GM21528 (cell line): ENCODE data around the gene ATXN10.

ENCODE experiments used
- ATAC-seq: cut with Tn5 transposase; IDR thresholded peaks from one replicate; pipeline ENCODE4 v1.9.1; 2021; ENCODE audit warnings: mild to moderate bottlenecking, moderate library complexity; ENCODE audit not compliant: unreplicated experiment, low FRiP score

The ATXN10 gene

DNA sequence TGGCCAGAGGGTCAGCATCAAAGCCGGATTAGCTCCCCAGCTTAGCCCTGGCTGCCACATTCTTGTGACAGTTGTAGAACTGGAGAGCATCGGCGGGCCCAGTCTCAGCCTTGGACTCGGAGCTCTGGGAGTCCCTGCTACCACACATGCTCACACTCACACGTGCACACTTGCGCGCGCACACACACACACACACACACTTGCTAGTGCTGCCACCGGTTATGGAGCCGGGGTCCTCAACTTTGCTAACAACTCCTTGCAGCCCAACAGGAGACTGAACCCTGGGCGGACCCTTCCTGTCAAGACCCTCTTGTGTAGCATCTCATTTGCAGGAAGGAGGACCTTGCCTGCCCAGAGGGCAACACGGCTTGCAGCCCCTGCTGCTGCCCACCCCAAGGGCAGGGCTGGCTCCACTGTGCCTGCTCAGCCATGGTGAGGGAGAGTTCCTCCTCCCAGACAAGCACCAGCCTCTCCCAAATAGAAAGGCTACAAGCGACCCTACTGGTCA, 197.8 kb downstream of the ATXN10 start:
- no peak for ATAC-seq

DNA sequence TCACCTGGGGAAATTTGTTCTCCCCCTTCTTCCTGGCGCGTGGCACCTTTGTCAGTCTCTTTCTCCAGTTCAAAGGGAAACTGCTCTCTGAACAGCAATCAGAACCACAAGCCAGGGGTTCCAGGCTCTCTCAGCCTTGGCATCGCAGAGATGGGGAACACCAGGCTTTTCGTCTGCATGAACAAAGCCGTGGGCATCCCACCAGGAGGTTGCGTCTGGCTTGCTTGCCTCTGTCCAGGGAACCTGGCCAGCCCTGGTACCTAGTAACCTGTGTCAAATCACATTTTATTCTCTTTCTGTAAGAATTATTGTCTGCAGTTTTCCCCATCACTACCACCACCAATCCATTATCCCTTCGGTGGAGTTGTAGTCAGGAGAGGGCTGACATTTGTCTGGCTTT, 198.4 kb downstream of the ATXN10 start:
- ATAC-seq: no peak

DNA sequence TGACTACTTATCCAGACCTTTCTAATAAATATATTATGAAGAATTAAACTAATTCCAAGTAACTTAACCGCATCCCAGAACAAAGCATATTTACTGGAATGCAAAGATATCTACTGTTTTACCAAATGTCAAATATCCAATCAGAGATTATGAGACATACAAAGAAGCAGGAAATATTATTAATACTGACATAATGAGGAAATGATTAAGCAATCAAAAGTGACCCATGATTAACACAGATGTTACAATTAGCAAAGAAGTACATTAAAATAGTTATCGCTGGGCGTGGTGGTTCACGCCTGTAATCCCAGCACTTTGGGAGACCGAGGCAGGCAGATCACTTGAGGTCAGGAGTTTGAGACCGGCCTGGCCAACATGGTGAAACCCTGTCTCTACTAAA, 200.1 kb downstream of the ATXN10 start:
- ATAC-seq: no peak

DNA sequence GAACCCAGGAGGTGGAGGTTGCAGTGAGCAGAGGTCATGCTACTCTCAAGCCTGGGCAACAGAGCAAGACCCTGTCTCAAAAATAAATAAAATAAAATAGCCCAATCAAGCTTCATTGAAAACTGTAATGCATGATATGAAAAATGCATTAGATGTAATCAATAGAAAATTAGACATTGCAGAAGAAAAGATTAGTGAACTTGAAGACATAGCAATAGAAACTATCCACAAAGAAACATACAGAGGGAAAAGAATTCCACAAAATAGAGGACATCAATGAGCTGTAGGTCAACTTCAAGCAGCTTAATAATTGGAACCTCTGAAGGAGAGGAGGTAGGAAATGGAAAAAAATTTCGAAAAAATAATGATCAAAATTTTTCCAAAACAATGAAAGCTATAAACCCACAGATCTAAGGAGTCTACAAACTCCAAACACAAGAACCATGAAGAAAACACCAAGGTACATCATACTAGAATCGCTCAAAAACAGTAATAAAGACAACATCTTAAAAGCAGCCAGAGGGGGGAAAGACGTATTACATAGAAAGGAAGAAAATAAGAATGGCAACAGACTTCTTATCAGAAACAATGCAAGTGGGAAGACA, 201.1 kb downstream of the ATXN10 start:
- no peak for ATAC-seq

DNA sequence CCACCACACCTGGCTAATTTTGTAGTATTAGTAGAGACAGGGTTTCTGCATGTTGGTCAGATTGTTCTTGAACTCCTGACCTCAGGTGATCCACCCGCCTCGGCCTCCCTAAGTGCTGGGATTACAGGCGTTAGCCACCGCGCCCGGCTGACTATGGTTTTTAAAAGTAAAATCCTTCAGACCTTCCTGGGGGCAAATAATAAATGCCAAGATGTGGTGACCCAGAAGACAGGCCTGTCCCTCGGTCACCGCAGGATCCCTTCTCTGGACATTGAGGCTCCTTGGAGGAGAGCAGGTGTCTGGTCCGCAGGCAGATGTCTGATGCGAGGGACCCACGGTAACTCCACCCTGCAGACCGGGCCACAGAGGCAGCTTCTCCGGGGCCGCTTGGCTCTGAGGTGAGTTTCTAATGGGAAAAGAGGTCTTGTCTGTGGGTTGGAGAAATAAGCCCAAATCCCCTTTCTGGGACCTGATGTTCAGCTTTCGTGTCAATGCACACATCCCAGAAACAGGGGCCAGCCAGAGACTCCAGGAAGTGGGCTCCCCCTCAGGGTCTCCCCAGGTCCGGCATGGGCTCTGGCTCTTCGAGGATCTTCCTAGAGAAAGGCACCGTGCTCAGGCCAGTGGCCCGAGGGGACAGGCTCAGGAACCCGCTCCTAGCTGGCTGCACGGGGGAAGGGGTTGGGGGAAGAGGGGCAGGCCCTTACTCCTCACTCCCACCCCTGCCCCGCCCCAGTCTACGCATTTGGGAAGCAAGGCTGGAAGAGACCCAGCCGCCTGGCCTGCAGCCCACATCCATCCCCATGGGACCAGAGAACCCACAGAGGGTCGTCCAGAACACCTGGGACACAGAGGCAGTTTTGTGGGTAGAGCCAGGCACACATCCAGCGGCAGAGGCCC, 204.8 kb downstream of the ATXN10 start:
- ATAC-seq: no peak

DNA sequence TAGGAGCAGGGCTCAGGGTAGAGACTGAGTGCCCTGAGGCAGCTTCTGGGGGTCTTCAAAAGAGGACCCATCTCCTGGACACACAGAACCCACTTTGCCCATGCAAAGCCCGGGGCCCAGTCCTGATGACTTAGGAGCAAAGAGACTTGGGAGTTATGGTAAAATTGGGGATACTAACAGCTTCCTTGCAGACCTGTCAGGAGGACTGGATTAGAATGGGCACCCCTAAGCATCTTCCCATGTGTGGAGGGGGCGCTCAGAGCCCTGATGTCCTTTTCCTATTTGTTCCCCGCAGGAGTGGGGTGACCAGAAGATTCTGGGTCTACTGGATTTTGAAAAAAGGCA, 205.4 kb downstream of the ATXN10 start:
- no peak for ATAC-seq

DNA sequence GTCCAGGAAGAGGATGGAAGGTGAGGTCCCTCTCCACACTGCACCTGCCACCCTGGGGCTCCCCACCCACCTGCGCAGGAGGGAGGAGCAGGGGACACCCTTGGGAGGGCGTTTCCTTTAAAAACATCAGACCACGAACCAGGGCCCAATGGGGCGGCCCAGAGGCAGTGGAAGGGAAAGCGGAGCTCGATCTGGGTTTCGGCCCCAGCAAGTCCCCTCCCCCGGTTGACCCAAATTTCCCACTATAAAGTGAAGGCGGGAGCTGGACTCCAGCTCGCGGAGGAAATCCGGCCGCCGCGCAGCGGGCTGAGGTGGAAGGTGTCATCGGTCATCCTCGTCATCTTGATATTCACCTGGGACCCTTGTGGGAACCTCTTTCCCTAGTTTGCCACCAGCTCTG, 206.0 kb downstream of the ATXN10 start:
- no peak for ATAC-seq

DNA sequence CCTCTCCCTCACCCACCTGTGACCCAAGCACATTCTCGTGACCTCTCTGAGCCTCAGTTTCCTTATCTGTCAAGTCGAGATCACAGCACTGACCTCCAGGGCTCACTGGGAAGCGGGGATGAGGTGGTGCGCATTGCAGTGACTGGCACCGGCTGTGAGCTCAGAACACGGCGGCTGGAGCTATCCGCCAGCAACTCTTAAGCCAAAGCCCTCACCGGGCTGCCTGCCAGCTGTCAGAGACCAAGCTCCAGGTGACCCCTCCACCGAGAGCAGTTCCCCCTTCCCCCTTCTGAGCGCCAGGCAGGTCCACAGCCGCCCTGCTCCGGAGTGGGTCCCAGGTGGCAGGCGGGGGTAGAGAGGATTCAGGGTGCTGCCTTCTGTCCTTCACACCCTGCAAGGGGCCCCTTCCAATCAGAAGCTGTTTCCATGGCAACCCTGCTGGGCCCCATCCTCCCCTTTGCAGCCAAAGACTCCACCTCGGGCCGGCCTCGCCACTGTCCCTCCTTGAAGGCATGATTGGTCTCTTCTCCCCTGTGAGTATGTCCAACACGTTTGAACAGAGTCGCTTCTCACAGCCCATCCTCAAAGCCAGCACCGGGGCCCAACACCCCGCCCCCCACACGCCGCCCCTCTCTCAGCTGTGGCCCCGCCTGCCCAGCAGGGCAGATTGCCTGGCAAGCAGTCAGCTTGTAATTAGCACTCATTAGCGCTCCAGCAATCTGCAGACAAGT, 206.6 kb downstream of the ATXN10 start:
- no peak for ATAC-seq

DNA sequence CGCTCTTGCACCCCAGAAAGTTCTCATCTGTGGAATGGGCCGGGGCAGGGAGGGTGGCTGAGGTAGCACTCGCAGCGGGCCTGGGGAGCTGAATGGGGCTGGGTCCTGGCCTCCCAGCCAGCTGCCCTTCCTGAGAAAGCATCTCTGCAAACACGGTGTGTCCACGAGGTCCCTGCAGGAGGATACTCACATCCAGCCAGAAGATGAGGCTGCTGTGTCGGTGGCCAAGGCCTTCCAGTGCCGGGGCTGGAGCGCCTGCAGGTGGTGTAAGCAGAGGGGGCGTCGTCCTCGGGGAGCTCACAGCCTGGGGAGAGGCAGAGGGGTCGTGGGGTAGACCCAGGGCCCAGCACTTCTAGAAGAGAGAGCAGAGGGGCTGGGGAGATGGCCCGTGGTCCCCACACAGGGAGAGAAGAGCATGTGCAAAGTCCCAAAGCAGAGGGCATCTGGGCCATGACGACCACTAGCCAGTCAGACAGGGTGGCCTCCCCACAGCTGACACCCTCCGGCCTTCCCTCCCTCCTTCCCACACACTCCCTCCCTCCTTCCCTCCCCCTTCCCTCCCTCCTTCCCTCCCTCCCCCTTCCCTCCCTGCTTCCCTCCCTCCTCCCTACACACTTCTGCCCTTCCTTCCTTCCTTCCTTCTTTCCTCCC, 207.4 kb downstream of the ATXN10 start:
- ATAC-seq: no peak

DNA sequence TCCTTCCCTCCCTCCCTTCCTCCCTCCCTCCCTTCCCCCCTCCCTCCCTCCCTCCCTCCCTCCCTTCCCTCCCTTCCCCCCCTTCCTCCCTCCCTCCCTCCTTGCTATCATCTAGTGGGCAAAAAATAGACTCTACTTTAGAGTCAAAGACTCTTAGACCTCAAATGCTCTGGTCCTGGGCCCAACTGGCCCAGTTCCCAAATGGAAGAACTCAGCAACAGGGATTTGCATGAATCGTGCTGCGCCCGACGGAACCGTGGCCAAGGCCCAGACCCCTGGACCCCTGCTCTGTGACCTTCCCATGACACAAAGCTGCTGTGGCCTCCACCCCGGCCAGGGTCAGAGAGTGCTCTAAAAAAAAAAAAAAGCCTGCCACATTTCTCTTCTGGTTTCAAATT, 207.9 kb downstream of the ATXN10 start:
- ATAC-seq: no peak

DNA sequence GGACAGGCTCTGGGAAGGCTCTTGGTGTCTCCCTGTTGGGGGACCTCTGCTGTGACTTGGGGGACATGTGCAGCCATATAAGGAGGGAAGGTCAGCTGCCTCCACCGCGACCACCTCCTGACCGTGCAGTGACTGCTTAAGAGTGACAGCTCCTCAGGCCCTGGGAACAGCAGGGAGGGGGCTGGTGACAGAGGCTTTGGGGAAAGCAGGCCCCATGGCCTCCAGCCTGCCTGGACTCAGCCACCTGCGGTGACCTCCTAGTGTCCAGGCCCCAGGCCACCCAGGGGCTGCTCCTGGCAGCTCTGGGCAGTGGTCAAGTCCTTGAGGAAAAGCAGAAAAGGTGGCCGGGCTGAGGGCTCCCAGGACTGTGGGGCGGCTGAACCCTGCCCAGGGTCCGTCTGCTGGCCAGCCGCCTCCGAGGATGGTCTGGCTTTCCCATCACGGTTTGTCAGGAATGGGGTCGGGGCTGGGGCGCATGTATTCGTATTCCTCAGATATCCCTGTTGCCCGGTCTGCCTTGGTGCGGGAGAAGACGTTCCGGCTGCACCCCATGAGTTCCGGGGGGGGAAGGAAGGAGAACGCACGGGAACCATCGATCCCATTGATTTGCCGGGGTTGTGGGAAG, 208.6 kb downstream of the ATXN10 start:
- ATAC-seq: no peak

DNA sequence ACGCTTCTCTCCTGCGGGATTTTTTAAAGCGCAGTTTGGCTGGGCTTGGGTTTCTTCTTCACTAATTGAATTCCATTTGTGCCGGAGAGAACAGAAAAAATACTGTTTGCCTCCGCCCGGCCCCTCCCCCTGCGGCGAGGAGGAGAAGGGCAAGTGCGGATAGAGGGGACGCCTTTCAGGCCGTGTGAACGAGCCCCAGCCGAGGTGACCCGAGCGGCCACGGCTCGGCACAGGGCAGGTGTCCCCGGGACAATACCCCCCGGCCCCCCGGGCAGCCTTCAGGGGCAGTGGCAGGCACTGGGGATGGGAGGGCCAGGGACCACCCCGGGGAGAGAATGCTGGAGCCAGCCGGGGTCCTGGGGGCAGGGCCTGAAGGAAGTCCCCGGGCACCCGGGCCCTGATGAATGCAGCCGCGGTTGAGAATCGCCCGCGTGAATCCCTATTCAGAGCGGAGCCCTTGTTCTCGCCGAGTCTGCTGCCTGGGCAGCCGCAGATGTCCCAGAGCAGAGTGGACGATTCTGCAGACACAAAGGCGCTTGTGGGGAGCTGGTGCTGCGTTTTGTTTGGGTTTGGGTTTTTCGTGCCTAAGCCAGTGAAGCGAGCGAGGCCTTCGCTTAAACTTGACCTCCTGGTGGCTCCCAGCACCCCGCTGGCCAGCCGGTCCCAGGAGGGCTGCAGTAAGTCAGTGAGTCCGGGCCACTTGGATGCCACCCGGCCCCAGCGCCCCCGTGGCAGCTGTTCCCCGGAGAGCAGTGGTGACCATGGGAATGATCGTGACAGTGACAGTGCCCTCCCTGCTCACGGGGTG, 209.3 kb downstream of the ATXN10 start:
- no peak for ATAC-seq

DNA sequence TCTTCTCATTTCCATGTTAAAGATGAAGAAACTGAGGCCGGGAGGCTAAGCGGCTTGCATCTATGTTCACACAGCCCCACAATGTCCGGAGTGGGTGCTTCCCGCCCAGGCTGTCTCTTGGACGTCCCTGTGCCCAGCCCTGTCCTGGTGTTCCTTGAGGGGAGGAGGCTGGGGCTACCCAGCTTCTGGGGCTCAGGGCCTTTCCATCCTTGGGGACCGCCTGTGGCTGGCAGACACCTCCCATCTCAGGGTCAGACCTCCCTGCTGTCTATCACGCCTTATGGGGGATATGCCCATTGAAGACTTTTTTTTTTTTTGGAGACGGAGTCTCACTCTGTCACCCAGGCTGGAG, 209.9 kb downstream of the ATXN10 start:
- no peak for ATAC-seq

DNA sequence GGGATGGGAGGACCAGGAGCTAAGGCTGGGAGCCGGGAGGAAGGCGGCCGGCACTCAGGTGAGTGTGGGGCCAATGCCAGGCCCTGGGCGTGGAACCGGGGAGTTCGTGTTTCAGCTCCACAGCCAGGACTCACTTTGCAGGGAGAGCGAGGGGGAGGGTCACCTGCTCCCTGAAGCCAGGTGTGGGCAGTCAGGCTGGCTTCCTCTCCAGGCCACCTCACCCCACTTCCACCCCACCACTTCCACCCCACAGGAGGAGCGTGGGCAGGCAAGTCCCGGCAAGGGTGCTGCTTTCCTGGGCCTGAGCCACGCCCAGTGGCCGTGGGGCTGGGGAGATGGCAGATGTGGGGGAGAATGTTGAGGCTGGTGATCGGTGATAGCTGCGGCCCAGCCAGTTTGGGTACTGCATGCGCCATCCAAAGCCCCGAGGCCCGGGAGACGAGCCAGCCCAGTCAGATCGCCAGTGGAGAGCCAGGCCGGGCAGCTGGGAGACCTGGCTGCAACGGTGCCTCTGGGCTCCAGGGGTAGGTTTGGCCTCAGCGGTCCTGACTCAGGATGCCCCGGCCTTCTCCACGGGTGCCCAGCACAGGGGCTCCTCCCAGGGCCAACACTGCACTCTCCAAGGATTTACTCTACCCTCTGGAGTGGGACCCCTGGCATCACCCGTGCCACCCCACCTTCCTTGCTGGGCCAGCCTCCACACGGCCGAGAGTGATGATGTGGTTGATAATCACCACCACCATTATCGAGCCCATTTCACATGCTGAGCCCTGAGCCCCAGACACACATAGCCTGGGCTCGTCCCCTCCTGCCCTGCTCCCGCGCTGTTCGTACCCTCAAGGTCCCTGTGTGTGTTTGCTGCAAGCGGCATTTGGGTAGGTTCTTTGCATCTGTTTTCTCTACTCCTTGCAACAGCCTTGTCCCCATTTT, 211.5 kb downstream of the ATXN10 start:
- ATAC-seq: no peak

DNA sequence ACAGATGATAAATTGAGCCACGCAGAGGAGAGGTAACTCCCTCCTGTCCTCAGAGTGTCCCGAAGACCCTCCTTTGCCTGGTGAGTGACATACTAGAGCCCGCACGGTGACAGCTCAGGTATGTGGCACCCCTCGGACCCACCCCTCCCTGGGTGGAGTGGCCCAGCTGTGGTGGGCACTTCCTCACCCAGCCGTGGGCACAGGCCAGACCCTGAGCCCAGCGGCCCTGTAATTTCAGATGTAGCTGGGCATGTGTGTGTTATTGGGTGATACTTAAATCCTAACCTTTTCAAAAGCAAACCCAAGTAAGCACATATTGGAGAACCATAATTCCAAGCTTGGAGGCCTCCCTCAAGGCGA, 212.2 kb downstream of the ATXN10 start:
- no peak for ATAC-seq

DNA sequence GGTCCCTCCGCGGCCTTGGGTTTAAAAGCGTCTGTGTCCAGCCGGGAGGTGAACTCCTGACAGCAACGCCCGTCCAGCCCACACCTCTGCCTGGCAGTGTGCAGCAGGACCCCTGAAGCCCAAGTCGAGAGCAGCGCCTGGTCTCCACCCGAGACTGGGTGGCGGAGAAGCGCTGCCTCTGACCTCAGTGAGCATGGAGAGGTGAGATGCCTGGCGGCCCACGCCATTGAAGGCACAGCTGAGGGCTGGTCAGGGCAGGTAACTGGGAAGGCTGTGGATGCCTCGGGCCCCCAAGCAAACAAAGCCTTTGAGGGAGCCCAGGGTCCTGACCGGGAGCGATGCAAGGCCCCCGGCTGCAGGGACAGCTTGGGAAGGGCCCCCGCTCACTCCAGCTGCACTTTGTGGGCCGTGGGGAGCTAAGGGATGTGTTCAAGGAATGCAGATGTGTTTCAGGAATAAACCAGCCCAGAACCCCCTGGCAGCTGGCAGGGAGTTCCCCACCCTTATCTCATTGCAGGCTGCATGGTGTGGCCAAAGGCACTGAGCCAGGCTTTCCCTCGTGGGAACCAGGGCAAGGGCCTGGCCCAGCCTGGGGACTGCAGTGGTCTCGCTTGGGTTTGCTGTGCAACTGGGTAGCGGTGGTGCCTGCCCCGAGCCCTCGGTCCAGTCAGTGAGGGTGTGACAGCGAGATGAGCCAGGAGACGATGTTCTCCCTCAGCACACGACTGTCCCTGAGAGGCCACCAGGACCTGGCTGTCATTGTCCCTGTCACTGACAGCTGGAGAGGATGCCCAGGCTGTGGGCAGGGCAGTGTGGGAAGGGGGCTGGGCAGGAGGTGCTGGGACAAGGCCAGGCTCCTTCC, 212.8 kb downstream of the ATXN10 start:
- no peak for ATAC-seq

DNA sequence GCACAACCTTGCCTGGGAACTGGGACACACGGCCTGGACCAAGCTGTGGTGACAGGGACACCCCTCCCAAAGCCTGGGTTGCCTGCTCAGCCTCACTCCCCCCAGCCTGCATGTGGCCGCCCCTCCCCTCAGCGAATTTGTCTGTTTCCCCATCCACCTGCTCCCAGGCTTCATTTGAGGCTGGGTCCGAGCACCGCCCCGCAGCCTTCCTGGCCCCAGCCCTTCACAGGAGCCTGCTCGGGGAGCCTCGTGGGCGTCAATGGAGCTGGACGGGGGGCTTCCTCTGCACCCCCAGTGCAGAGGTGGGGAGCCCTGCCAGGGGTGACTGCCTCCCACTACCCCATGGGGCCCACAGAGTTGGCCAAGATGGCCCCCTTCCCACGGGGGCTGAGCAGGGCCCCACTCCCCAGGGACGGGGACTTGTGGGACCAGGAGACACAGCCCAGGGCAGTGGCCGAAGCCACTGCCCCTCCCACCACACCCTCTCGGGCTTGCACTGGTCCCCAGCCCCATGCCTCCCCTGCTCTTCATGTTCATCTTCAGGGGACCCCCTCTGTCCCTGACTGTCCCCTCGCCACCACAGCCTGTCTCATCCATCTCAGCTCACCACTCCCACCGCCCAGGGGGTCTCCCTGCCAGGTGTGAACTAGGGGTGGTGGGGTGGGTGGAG, 213.7 kb downstream of the ATXN10 start:
- ATAC-seq: no peak
